Activated T-helper 1 cell treated with anti-CD3 and anti-CD28 coated beads, Interleukin-12 subunit alpha, Interleukin-12 subunit beta, Interleukin-2, Interleukin-4 antibody, amounts not matched to agents 30 ng/mL and 10 ng/mL and 1 ng/mL, durations not matched to agents 14 hours and 24 hours and 36 hours (primary cell): ENCODE data around the gene CCDC91. TPM values are rescaled to one million over a fixed set of nuclear protein-coding genes. Genes with fewer than 3 reads are reported as not detected.

Source experiments
- DNase-seq: peaks from one replicate; pipeline ENCODE4 v3.0.0; 2021; ENCODE audit warnings: low spot score
- H3K27ac Mint-ChIP-seq: one replicate; pipeline ENCODE4 v1.8.0; 2021; ENCODE audit warnings: mild to moderate bottlenecking, mixed read lengths
- H3K27me3 Mint-ChIP-seq: one replicate; pipeline ENCODE4 v1.8.0; 2022; ENCODE audit warnings: mild to moderate bottlenecking, moderate library complexity, mixed read lengths; ENCODE audit not compliant: insufficient read depth
- H3K36me3 Mint-ChIP-seq: one replicate; pipeline ENCODE4 v1.8.0; 2021; ENCODE audit warnings: low read depth, mixed read lengths
- H3K4me1 Mint-ChIP-seq: one replicate; pipeline ENCODE4 v1.8.0; 2021; ENCODE audit warnings: low read depth, mixed read lengths
- H3K4me3 Mint-ChIP-seq: one replicate; pipeline ENCODE4 v1.8.0; 2021; ENCODE audit warnings: mild to moderate bottlenecking, moderate library complexity, mixed read lengths
- H3K9me3 Mint-ChIP-seq: one replicate; pipeline ENCODE4 v1.8.0; 2021; ENCODE audit warnings: mixed read lengths
- intact Hi-C: fragments of 100-400 bp; cut with micrococcal nuclease; formaldehyde crosslinking; loops from one replicate; pipeline ENCODE4 v1.15.1; 2024
- total RNA-seq: library from RNA; stranded (reverse); gene quantifications from 2 replicates; pipeline ENCODE4 v1.2.3, GENCODE V29; 2022

Gene CCDC91
- total RNA-seq, 1 donor from 2014 or later, result 12.9 TPM

DNA sequence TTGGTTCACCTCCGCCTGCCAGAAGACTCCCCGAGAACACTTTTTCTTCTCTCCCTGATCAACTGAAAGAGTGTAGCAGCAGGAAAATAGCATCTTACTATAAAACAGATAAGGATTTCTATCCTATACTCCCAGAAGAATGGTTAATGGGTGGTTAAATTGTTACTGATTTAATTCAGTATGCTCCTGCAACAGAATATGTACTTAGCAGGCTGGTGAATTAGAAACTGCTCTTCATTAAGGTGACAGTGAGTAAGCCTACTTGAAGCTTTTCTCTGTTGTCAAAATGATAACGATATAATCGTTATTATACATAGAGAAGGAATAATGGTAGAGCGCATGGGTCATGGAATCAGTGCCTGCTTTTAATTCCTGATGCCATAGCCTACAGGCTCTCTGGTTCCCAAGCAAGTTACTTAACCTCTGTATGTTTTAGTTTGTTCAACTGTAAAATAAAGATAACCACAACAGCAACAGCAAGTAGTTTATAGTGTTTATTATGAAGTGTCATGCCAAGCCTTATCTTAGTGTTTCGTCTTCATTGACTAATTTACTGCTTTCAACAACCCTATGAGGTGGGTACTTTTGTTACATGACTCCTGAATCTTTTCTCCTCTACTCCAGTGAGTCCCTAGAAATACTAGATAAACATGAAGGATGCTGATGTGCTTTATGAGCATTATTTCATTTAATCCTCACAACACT is 392.6 kb downstream of the CCDC91 start:
- no peak for DNase-seq
- Mint-ChIP-seq H3K27ac (no peak overlapping the region), H3K36me3 (no peaks in the 10 kb centered on the region), H3K9me3 (no peaks in the 10 kb centered on the region), H3K4me1 (no peaks in the 10 kb centered on the region), H3K4me3 (no peak overlapping the region), H3K27me3 (no peaks in the 10 kb centered on the region)
- intact Hi-C loops, result no loop called here

DNA sequence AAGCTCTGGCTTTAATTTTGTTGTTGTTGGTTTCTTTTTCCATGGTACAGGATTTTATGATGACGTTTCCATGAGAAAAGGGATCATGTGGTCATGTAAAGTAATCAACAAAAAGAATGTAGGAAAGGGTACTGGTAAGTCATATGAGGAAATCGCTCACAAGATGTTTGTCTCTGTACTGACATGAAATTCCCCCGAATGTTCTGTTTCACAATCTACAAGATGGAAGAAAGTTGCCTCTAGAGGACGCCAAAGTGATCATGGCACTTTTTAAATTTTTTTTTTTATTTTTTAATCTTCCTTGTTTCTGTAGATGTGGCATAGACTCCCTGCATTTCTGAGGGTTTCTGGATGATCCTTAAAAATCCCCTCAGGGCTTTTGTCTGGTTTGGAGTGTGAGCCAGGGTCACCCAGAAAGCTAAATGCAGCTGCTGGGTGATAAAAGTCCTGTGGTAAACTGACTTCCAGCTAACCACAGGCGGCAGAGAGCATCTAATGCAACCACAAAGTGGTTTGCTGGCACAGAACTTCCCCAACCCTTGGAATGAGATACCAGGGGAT is 393.5 kb downstream of the CCDC91 start:
- intact Hi-C loops, result no loop called here
- no peak for DNase-seq
- Mint-ChIP-seq H3K9me3 (no peaks in the 10 kb centered on the region), H3K36me3 (no peaks in the 10 kb centered on the region), H3K4me1 (no peaks in the 10 kb centered on the region), H3K4me3 (no peak overlapping the region), H3K27ac (no peak overlapping the region), H3K27me3 (no peaks in the 10 kb centered on the region)

DNA sequence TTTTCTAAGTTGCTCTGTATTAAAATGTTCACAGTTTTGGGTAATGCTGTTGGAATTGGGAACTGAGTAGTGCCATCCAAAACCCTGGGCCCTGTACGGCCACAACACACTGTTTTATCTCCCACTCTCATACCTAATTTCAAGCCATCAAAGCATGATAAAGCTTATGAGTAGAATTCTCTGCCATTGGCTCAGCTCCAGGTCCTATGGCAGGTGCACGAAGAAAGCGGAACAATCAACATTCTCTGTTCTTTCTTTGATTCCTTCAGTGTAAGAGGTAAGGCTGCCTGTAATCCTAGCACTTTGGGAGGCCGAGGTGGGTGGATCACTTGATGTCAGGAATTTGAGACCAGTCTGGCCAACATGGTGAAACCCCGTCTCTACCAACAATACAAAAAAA is 394.9 kb downstream of the CCDC91 start:
- H3K27me3 Mint-ChIP-seq, result no peaks in the 10 kb centered on the region
- no peak overlapping the region for H3K4me3 Mint-ChIP-seq
- no peak overlapping the region for H3K27ac Mint-ChIP-seq
- intact Hi-C loops, result no loop called here
- no peaks in the 10 kb centered on the region for H3K4me1 Mint-ChIP-seq
- no peaks in the 10 kb centered on the region for H3K9me3 Mint-ChIP-seq
- no peaks in the 10 kb centered on the region for H3K36me3 Mint-ChIP-seq
- no peak for DNase-seq

DNA sequence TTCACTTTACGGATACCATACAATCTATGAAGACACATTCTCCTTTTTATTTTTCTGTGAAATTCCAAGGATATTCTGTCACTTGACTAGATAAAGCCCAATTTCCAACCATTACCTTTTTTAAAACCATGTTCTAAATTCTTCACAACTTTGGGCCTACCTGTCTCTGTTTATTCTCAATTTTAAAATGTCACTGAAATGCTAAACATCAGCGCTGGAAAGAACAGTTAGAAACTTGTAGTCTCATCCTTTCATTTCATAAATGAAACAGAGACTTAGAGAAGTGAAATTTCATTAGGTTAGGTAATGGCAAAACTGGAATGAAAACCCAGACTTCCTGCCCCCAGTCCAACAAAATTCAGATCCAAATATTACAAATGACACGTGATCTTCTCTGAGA is 396.2 kb downstream of the CCDC91 start:
- no peaks in the 10 kb centered on the region for H3K36me3 Mint-ChIP-seq
- intact Hi-C loops, result no loop called here

DNA sequence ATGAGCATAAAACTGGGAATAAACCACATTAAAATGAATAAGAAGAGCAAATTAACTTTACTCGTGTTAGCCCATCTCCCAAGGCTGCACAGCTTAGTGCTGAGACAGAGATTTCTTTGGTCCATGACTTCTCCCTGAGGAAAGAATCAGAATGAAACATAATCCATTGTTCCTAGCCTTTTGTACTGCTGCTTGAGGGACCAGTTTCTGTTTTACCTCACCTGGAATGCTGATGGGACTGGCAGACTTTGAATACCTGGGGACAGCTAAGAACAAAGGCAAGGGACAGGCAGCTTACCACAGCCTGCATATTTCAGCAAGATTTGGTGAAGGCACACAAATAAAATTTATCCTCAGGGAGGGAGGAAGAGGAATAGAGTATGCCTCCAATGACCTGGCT is 401.6 kb downstream of the CCDC91 start:
- H3K27ac Mint-ChIP-seq, result no peak overlapping the region
- no peaks in the 10 kb centered on the region for H3K4me1 Mint-ChIP-seq
- H3K9me3 Mint-ChIP-seq, result peaks cover 17% of the 10 kb centered on the region
- no peak for DNase-seq
- H3K27me3 Mint-ChIP-seq, result no peaks in the 10 kb centered on the region
- intact Hi-C loops, result no loop called here
- no peaks in the 10 kb centered on the region for H3K36me3 Mint-ChIP-seq
- H3K4me3 Mint-ChIP-seq, result no peak overlapping the region

More for the DNA sequence above, 396.2 kb downstream of the CCDC91 start:
- peaks cover 3% of the 10 kb centered on the region for H3K9me3 Mint-ChIP-seq
- no peak for DNase-seq
- no peaks in the 10 kb centered on the region for H3K27me3 Mint-ChIP-seq
- H3K4me1 Mint-ChIP-seq, result no peaks in the 10 kb centered on the region
- no peak overlapping the region for H3K4me3 Mint-ChIP-seq
- no peak overlapping the region for H3K27ac Mint-ChIP-seq

Other genes starting within 250 kb of the CCDC91 start
- gene PTHLH, start 217.7 kb upstream of the CCDC91 start, total RNA-seq, result not detected in 2 replicates